Type B pancreatic cell (in vitro differentiated cells): ENCODE measurements around the gene TARP.
A peak's percentile ranks its signal among the peaks of the same experiment; 100 is the strongest.

Experiments
- DNase-seq: peaks from one replicate; pipeline ENCODE4 v3.0.0; 2021; ENCODE audit warnings: mixed read lengths; ENCODE audit not compliant: unreplicated experiment; ENCODE audit errors: extremely low spot score
- H3K27ac Mint-ChIP-seq: 2 replicates; pipeline ENCODE4 v1.8.0; 2021; ENCODE audit warnings: mild to moderate bottlenecking, mixed read lengths
- H3K27me3 Mint-ChIP-seq: 2 replicates; pipeline ENCODE4 v1.8.0; 2021; ENCODE audit warnings: mixed read lengths
- H3K36me3 Mint-ChIP-seq: 2 replicates; pipeline ENCODE4 v1.8.0; 2021; ENCODE audit warnings: mixed read lengths
- H3K4me1 Mint-ChIP-seq: one replicate; pipeline ENCODE4 v1.8.0; 2021; ENCODE audit warnings: mixed read lengths; ENCODE audit not compliant: unreplicated experiment
- H3K4me3 Mint-ChIP-seq: 2 replicates; pipeline ENCODE4 v1.8.0; 2021; ENCODE audit warnings: mild to moderate bottlenecking, mixed read lengths
- H3K9me3 Mint-ChIP-seq: 2 replicates; pipeline ENCODE4 v1.8.0; 2021; ENCODE audit warnings: mixed read lengths
- CTCF ChIP-seq: fragments of 200-600 bp; sonication (generic); conservative IDR thresholded peaks from 2 replicates; pipeline ENCODE4 v1.5.0; 2021; ENCODE audit warnings: antibody characterized with exemption, mild to moderate bottlenecking

TARP gene

GRCh38 chr7:38229386-38229785 lies 44.0 kb downstream of the TARP start:
- Mint-ChIP-seq H3K4me3 (no peak overlapping the region), H3K27ac (no peak overlapping the region)

DNA sequence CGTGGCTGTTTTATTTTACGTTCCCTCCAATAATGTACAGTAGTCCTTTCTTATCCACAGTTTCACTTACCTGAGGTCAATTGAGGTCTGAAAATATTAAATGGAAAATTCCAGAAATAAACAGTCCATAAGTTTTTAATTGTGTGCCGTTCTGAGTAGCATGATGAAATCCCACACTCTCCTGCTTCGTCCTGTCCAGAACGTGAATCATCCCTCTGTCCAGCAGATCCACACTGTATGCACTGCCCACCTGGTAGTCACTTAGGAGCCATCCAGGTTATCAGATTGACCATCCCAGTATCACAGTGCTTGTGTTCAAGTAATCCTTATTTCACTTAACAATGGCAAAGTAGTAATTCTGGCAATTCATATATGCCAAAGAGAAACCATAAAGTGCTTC lies 49.0 kb downstream of the TARP start:
- TF ChIP-seq CTCF: no peak
- H3K27me3 Mint-ChIP-seq: no peaks in the 10 kb centered on the region
- no peaks in the 10 kb centered on the region for H3K4me1 Mint-ChIP-seq
- H3K27ac Mint-ChIP-seq: no peak overlapping the region
- no peak overlapping the region for H3K4me3 Mint-ChIP-seq
- H3K36me3 Mint-ChIP-seq: peaks cover 29% of the 10 kb centered on the region
- DNase-seq: no peak
- no peaks in the 10 kb centered on the region for H3K9me3 Mint-ChIP-seq

More at GRCh38 chr7:38229386-38229785, 44.0 kb downstream of the TARP start:
- Mint-ChIP-seq H3K4me1 (no peaks in the 10 kb centered on the region), H3K36me3 (peaks cover 24% of the 10 kb centered on the region), H3K27me3 (no peaks in the 10 kb centered on the region), H3K9me3 (no peaks in the 10 kb centered on the region)
- no peak for DNase-seq
- no peak for TF ChIP-seq CTCF

- Mint-ChIP-seq H3K4me1 (no peaks in the 10 kb centered on the region), H3K4me3 (no peak overlapping the region), H3K36me3 (peaks cover 29% of the 10 kb centered on the region), H3K9me3 (no peaks in the 10 kb centered on the region), H3K27me3 (no peaks in the 10 kb centered on the region), H3K27ac (no peak overlapping the region)
- no peak for TF ChIP-seq CTCF
- no peak for DNase-seq
Measured at GRCh38 chr7:38223306-38223705, 50.1 kb downstream of the TARP start.

DNA sequence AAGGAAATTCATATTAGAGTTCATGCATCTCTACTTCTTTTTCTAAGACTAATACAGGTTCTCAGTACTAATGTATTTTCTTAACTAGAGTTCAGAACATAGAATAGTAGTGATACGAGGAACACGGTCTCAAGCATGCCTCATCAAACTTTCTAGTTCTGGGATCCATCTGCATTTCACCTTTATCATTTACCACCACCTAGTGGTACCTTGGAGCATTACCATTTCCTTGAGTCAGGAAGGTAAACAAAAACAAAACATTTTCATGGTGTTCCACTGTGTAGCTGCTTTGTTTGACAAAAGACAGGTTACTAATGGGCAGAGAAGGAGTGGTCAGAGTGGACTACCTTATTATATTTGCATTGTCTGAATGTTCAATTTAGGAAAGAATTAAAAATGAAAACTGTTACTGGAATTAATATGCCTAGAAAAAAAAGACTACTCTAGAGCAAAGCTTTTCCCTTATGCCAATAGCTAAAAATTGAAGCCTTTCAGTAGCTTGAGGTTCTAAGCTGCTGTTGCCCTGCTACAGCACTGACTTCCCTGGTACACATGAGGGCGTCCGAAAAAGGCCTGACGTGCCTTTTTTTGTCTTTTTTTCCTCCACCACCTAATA lies 50.8 kb downstream of the TARP start:
- H3K36me3 Mint-ChIP-seq: peaks cover 29% of the 10 kb centered on the region
- no peaks in the 10 kb centered on the region for H3K9me3 Mint-ChIP-seq
- H3K4me1 Mint-ChIP-seq: no peaks in the 10 kb centered on the region
- H3K27me3 Mint-ChIP-seq: no peaks in the 10 kb centered on the region
- H3K4me3 Mint-ChIP-seq: no peak overlapping the region
- DNase-seq: no peak
- peak; percentile 85 for TF ChIP-seq CTCF
- no peak overlapping the region for H3K27ac Mint-ChIP-seq

DNA sequence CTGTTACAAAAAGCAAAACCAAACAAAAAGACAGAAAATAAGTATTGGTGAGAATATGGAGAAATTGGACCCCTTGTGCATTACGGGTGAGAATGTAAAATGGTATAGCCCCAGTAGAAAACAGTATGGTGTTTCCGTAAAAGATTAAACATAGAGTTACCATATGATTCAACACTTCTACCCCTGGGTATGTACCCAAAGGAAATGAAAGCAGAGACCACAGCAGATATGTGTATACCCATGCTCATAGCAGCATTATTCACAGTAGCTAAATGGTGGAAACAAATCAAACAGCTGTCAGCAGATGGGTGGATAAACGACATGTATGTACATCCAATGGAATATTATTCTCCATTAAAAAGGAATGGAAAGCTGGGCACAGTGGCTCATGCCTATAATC lies 53.0 kb downstream of the TARP start:
- Mint-ChIP-seq H3K9me3 (no peaks in the 10 kb centered on the region), H3K27me3 (no peaks in the 10 kb centered on the region)

More for the DNA sequence above, 53.0 kb downstream of the TARP start:
- H3K27ac Mint-ChIP-seq: no peak overlapping the region
- H3K36me3 Mint-ChIP-seq: peaks cover 30% of the 10 kb centered on the region
- DNase-seq: no peak
- no peak for TF ChIP-seq CTCF
- no peak overlapping the region for H3K4me3 Mint-ChIP-seq
- peaks cover 7% of the 10 kb centered on the region for H3K4me1 Mint-ChIP-seq
